ENCODE measurements around the gene UBE4A. TPM values are rescaled to one million over a fixed set of nuclear protein-coding genes. Genes with fewer than 3 reads are reported as not detected.

UBE4A gene
- total RNA-seq, 1 donor: 58.3 TPM

- no peak overlapping the region for H3K4me3 ChIP-seq (ENCODE audit: low read depth, low read length)
- TF ChIP-seq CTCF (IDR thresholded peaks at IDR 0.05; ENCODE audit: insufficient read depth, low read depth, low read length): no peak
- no peak for DNase-seq (ENCODE audit: low read depth)
Observed at GRCh38 chr11:118340449-118340848, 19.0 kb upstream of the UBE4A start.

GRCh38 chr11:118341261-118341660, 18.1 kb upstream of the UBE4A start:
- TF ChIP-seq CTCF (IDR thresholded peaks at IDR 0.05; ENCODE audit: insufficient read depth, low read depth, low read length): no peak
- H3K4me3 ChIP-seq (ENCODE audit: low read depth, low read length): no peak overlapping the region
- no peak for DNase-seq (ENCODE audit: low read depth)

DNA sequence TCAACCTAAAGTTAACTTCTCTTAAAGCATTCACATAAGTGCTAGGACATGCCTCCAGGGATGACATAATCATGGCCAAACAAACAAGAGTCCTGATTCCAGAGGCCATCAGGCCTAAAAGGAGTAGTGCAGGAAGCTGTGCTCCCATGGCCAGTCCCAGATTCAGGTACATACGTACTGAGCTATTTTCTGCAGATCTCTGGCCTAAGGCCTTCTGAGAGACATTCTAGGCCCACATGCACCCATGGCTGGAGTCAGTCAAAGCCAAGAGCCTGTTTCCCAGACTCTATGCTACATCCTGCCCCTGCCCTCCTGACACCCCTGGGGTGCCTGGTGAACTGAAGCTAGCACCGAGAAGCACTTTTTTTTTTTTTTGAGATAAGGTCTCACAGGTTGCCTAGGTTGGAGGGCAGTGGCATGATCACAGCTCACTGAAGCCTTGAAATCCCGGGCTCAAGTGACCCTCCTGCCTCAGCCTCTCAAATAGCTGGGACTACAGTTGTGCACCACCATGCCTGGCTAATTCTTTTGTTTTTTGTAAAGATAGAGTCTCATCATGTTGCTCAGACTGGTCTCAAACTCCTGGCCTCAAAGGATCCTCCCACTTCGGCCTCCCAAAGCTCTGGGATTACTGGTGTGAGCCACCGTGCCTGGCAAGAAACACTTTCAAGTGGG, 17.4 kb upstream of the UBE4A start:
- no peak for TF ChIP-seq CTCF (IDR thresholded peaks at IDR 0.05; ENCODE audit: insufficient read depth, low read depth, low read length)
- no peak for DNase-seq (ENCODE audit: low read depth)
- H3K4me3 ChIP-seq (ENCODE audit: low read depth, low read length): no peak overlapping the region

DNA sequence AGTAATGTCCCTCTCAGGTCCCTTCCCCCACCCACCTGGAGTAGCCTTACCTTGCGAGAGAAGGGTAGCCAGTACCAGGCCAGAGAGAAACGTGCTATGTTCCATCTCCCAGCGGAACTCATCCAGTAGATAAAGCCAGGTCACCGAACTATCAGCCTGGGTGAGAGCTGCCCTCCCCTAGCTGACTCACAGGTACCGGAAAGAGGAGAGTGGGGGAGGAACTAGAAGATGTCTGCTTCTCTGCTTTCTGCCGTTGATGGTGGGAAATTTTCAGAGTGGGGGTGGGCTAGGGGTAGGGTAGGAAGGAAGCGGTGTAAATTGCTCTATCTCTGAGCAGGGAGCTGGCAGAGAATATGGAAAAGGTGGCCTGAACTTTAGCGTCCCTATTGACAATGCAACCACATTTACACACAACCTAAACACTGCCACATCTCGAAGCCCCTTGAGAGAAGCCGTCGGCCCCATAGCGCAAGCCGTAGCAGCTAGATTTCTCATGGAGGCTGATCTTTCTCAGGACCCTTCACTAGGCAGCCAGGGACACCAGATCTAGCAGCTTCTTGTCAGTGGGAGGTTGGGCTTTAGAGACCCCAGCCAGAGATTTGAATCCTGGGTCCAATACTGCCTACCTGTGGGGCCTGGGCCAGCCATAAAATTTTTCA, 16.8 kb upstream of the UBE4A start, which contains the start of gene CD3D:
TSS of gene CD3D (minus strand) at position 203 of the 659 bp plus-strand sequence. CDS start at position 105, 98 bp downstream.
- no peak for DNase-seq (ENCODE audit: low read depth)
- no peak for TF ChIP-seq CTCF (IDR thresholded peaks at IDR 0.05; ENCODE audit: insufficient read depth, low read depth, low read length)
- no peak within 1 kb of the TSS for H3K4me3 ChIP-seq (ENCODE audit: low read depth, low read length)

GRCh38 chr11:118343248-118343647, 16.2 kb upstream of the UBE4A start:
- TF ChIP-seq CTCF (IDR thresholded peaks at IDR 0.05; ENCODE audit: insufficient read depth, low read depth, low read length): no peak
- no peak overlapping the region for H3K4me3 ChIP-seq (ENCODE audit: low read depth, low read length)
- DNase-seq (ENCODE audit: low read depth): no peak

GRCh38 chr11:118343981-118344515, 15.4 kb upstream of the UBE4A start, which contains the start of gene CD3G:
Gene CD3G, plus strand, starts transcription at chr11:118344344. Its CDS starts 80 bp downstream, at chr11:118344424.
- no peak for DNase-seq (ENCODE audit: low read depth)
- H3K4me3 ChIP-seq (ENCODE audit: low read depth, low read length): no peak within 1 kb of the TSS
- TF ChIP-seq CTCF (IDR thresholded peaks at IDR 0.05; ENCODE audit: insufficient read depth, low read depth, low read length): no peak
